Hematopoietic multipotent progenitor cell treated with erythropoietin and hydrocortisone succinate and interleukin-3 and kit ligand, for 4 days (in vitro differentiated cells): ENCODE data around the gene ESPNL.

Source experiments
- DNase-seq: peaks from one replicate; pipeline ENCODE4 v3.0.0-alpha.2; 2015

The ESPNL gene

GRCh38 chr2:238144262-238144661, 44.1 kb downstream of the ESPNL start:
- no peak for DNase-seq

- DNase-seq, result no peak
These were observed 44.9 kb downstream of the ESPNL start for GRCh38 chr2:238145046-238145445.

GRCh38 chr2:238145851-238146250, 45.7 kb downstream of the ESPNL start:
- no peak for DNase-seq

GRCh38 chr2:238146884-238147544, 46.9 kb downstream of the ESPNL start:
- no peak for DNase-seq

- DNase-seq, result no peak
These were observed 48.8 kb downstream of the ESPNL start for GRCh38 chr2:238148981-238149380.

GRCh38 chr2:238149841-238150572, 49.9 kb downstream of the ESPNL start:
- no peak for DNase-seq

- DNase-seq, result no peak
These were observed 50.5 kb downstream of the ESPNL start for GRCh38 chr2:238150686-238151085.

- no peak for DNase-seq
These were observed 51.1 kb downstream of the ESPNL start for GRCh38 chr2:238151205-238151604.

- no peak for DNase-seq
These were observed 51.6 kb downstream of the ESPNL start for GRCh38 chr2:238151628-238152235.

- DNase-seq, result no peak
These were observed 52.9 kb downstream of the ESPNL start for GRCh38 chr2:238152771-238153688.

GRCh38 chr2:238154570-238154969, 54.4 kb downstream of the ESPNL start:
- no peak for DNase-seq

- DNase-seq, result no peak
These were observed 55.1 kb downstream of the ESPNL start for GRCh38 chr2:238155051-238155760.

- DNase-seq, result no peak
These were observed 55.9 kb downstream of the ESPNL start for GRCh38 chr2:238155761-238156694.

- no peak for DNase-seq
These were observed 57.4 kb downstream of the ESPNL start for GRCh38 chr2:238157506-238158017.

GRCh38 chr2:238158018-238158508, 57.9 kb downstream of the ESPNL start:
- no peak for DNase-seq

GRCh38 chr2:238158509-238159070, 58.5 kb downstream of the ESPNL start, which contains the start of gene ERFE:
TSS of gene ERFE (plus strand) at chr2:238158970. CDS start at chr2:238159008, 38 bp downstream.
- DNase-seq, result peak; percentile 81

GRCh38 chr2:238159071-238159539, 59.0 kb downstream of the ESPNL start:
- DNase-seq, result peak; percentile 66

GRCh38 chr2:238159661-238160205, 59.6 kb downstream of the ESPNL start:
- DNase-seq, result no peak

GRCh38 chr2:238160206-238161129, 60.3 kb downstream of the ESPNL start:
- DNase-seq, result peak; percentile 83
